HepG2 (cell line): Measurements from ENCODE around the gene SRP19. TPM values are rescaled to one million over a fixed set of nuclear protein-coding genes. Genes with fewer than 3 reads are reported as not detected.

Experiments used
- AFF4 ChIP-seq: sonication (generic); formaldehyde crosslinking; IDR thresholded peaks from 2 replicates; pipeline ENCODE4 v1.4.0; 2020; ENCODE audit warnings: missing genetic modification reagents
- ARNTL ChIP-seq: sonication (generic); formaldehyde crosslinking; IDR thresholded peaks from 2 replicates; pipeline ENCODE4 v1.4.0; 2020; ENCODE audit warnings: mild to moderate bottlenecking, missing genetic modification reagents
- ATAD3A ChIP-seq: sonication (generic); formaldehyde crosslinking; IDR thresholded peaks from 2 replicates; pipeline ENCODE4 v1.4.0; 2020; ENCODE audit warnings: missing genetic modification reagents
- CHD4 ChIP-seq: fragments of 200-600 bp; sonication (generic); IDR thresholded peaks from 2 replicates; pipeline ENCODE4 v1.7.0; 2017; ENCODE audit warnings: mild to moderate bottlenecking, low read length, borderline replicate concordance
- CREB1 ChIP-seq, 2 experiments: fragments of 450-650 bp in 1 of 2; IDR thresholded peaks; 2 replicates each; pipeline ENCODE4 v1.6.1; 2016 to 2017; ENCODE audit warnings: control low read depth in 1 of 2, mild to moderate bottlenecking in 1 of 2, missing compliant biosample characterization in 1 of 2, missing genetic modification characterization in 1 of 2
- CREB3 ChIP-seq: sonication (generic); formaldehyde crosslinking; IDR thresholded peaks from 2 replicates; pipeline ENCODE4 v1.5.0; 2020; ENCODE audit warnings: missing genetic modification reagents
- FOXO4 ChIP-seq: sonication (generic); formaldehyde crosslinking; conservative IDR thresholded peaks from 2 replicates; pipeline ENCODE4 v1.8.1; 2023; ENCODE audit warnings: missing genetic modification reagents
- HNF4A ChIP-seq: sonication (generic); formaldehyde crosslinking; IDR thresholded peaks from 2 replicates; pipeline ENCODE4 v1.4.0; 2020; ENCODE audit warnings: missing genetic modification reagents
- SMARCC2 ChIP-seq: fragments of 450-650 bp; IDR thresholded peaks from 2 replicates; pipeline ENCODE4 v1.6.1; 2017; ENCODE audit warnings: antibody characterized with exemption, mild to moderate bottlenecking
- TEF ChIP-seq: sonication (generic); formaldehyde crosslinking; IDR thresholded peaks from 2 replicates; pipeline ENCODE4 v1.5.0; 2020; ENCODE audit warnings: missing genetic modification reagents
- ZBTB2 ChIP-seq: sonication (generic); formaldehyde crosslinking; IDR thresholded peaks from 2 replicates; pipeline ENCODE4 v1.8.0; 2022; ENCODE audit warnings: low read depth, missing genetic modification reagents
- ZFP82 ChIP-seq: sonication (generic); formaldehyde crosslinking; IDR thresholded peaks from 2 replicates; pipeline ENCODE4 v1.5.1; 2020; ENCODE audit warnings: mild to moderate bottlenecking, missing genetic modification reagents, borderline replicate concordance
- ZNF280D ChIP-seq: sonication (generic); formaldehyde crosslinking; IDR thresholded peaks from 2 replicates; pipeline ENCODE4 v1.5.1; 2020; ENCODE audit warnings: mild to moderate bottlenecking, missing genetic modification reagents
- ZNF333 ChIP-seq: sonication (generic); formaldehyde crosslinking; IDR thresholded peaks from 2 replicates; pipeline ENCODE4 v1.4.0; 2020; ENCODE audit warnings: mild to moderate bottlenecking, missing genetic modification reagents, borderline replicate concordance
- ZNF549 ChIP-seq: sonication (generic); formaldehyde crosslinking; IDR thresholded peaks from 2 replicates; pipeline ENCODE4 v1.5.0; 2020; ENCODE audit warnings: missing genetic modification reagents
- ZNF678 ChIP-seq: sonication (generic); formaldehyde crosslinking; IDR thresholded peaks from 2 replicates; pipeline ENCODE4 v1.4.0; 2020; ENCODE audit warnings: mild to moderate bottlenecking, missing genetic modification reagents
- ZNF878 ChIP-seq: sonication (generic); formaldehyde crosslinking; IDR thresholded peaks from 2 replicates; pipeline ENCODE4 v1.8.1; 2023; ENCODE audit warnings: mild to moderate bottlenecking, missing genetic modification reagents, moderate library complexity
- polyA plus RNA-seq, 8 experiments: library from polyadenylated mRNA; depleted of rRNA in 3 of 8; stranded (reverse) in 7 of 8; unstranded in 1 of 8; fragments of >200 nt; fragmentation: Illumina TruSeq in 4 of 8; extraction: Trizol in 4 of 8; gene quantifications; 2 replicates each; pipeline versions ENCODE4 v1.2.1 to v1.2.3, GENCODE V29; 2011 to 2016; ENCODE audit warnings: low read depth in 4 of 8, missing spikeins in 1 of 8, mixed read lengths in 1 of 8; ENCODE audit not compliant: insufficient read depth in 1 of 8
- total RNA-seq, 5 experiments: library from RNA; depleted of rRNA; stranded (reverse); fragments of >200 nt; fragmentation: Illumina TruSeq; extraction: Trizol; gene quantifications; 2 replicates each; pipeline ENCODE4 v1.2.3, GENCODE V29; 2016; ENCODE audit warnings: low read depth in 1 of 5

The SRP19 gene
- total and polyA plus RNA-seq, 2 of the 13 experiments (the other 11 are each of a cell fraction or from before 2014, with no cell fraction given), result 46.9 to 143 TPM

GRCh38 chr5:112860929-112861637 lies at the start of gene SRP19 (continued):
- no peak for TF ChIP-seq AFF4 (CRISPR knock-in tag)
- no peak for TF ChIP-seq ZNF333 (CRISPR knock-in tag)
- no peak for TF ChIP-seq ZBTB2 (CRISPR knock-in tag)
- peak; percentile 69; the same call in 1 of the 2 replicates for TF ChIP-seq TEF (CRISPR knock-in tag)
- no peak for TF ChIP-seq FOXO4 (CRISPR knock-in tag)
- no peak; the same call in 1 of the 2 replicates for TF ChIP-seq ZFP82 (CRISPR knock-in tag)
- TF ChIP-seq ARNTL (CRISPR knock-in tag), result 0 out of 2 replicates have a peak, but pooled peaks have one; percentile 46
- TF ChIP-seq ZNF878 (CRISPR knock-in tag), result no peak
- TF ChIP-seq HNF4A (CRISPR knock-in tag), result 0 out of 2 replicates have a peak, but pooled peaks have one; percentile 20
- no peak for TF ChIP-seq ZNF280D (CRISPR knock-in tag)
- 0 out of 2 replicates have a peak, but pooled peaks have one; percentile 51 for TF ChIP-seq ZNF549 (CRISPR knock-in tag)
- no peak for TF ChIP-seq ZNF678 (CRISPR knock-in tag)
- TF ChIP-seq ATAD3A, result no peak
- no peak for TF ChIP-seq CHD4
- TF ChIP-seq CREB3 (CRISPR knock-in tag), result peak; percentile 98
- peak; percentile 89 for TF ChIP-seq CREB1 (IDR thresholded peaks at IDR 0.05)
- peak; percentile 95 for TF ChIP-seq CREB1 (CRISPR knock-in tag; IDR thresholded peaks at IDR 0.05)
- no peak for TF ChIP-seq SMARCC2
